ENCODE measurements around the gene KDF1.

- TF ChIP-seq POLR2A (IDR thresholded peaks at IDR 0.05): no peak
- no peak for TF ChIP-seq CTCF (IDR thresholded peaks at IDR 0.05)
These were observed 12.6 kb upstream of the KDF1 start for GRCh38 chr1:26972821-26973220.
